Calu3 (cell line): ENCODE measurements around the gene MSI2. TPM values are rescaled to one million over a fixed set of nuclear protein-coding genes. Genes with fewer than 3 reads are reported as not detected.

ENCODE experiments used
- BruUV-seq: library from RNA; stranded (reverse); fragments of 400-500 nt; replicated peaks from 2 replicates; lab custom pipeline; 2021; lab: Mats Ljungman, UMichigan
- CTCF ChIA-PET: fragments of 300-600 bp; sonication (Branson Sonifier 250); formaldehyde crosslinking; loops from one replicate; lab custom pipeline; 2022; ENCODE audit warnings: antibody characterized with exemption; lab: Charles Lee
- DNase-seq: peaks from one replicate; pipeline ENCODE4 v3.0.0; 2022
- H3K27ac Mint-ChIP-seq: one replicate; pipeline ENCODE4 v1.8.0; 2022; ENCODE audit warnings: mixed read lengths; ENCODE audit not compliant: unreplicated experiment
- H3K27me3 Mint-ChIP-seq: one replicate; pipeline ENCODE4 v1.8.0; 2022; ENCODE audit warnings: mixed read lengths; ENCODE audit not compliant: unreplicated experiment
- H3K36me3 Mint-ChIP-seq: one replicate; pipeline ENCODE4 v1.8.0; 2022; ENCODE audit warnings: mild to moderate bottlenecking, moderate library complexity, mixed read lengths; ENCODE audit not compliant: insufficient read depth, unreplicated experiment
- H3K4me1 Mint-ChIP-seq: one replicate; pipeline ENCODE4 v1.8.0; 2022; ENCODE audit warnings: mild to moderate bottlenecking, low read depth, mixed read lengths; ENCODE audit not compliant: unreplicated experiment
- H3K4me3 Mint-ChIP-seq: one replicate; pipeline ENCODE4 v1.8.0; 2022; ENCODE audit warnings: mild to moderate bottlenecking, low read depth, moderate library complexity, mixed read lengths; ENCODE audit not compliant: unreplicated experiment
- H3K9me3 Mint-ChIP-seq: one replicate; pipeline ENCODE4 v1.8.0; 2022; ENCODE audit warnings: low read depth, mixed read lengths; ENCODE audit not compliant: unreplicated experiment
- CTCF ChIP-seq: fragments of 200-600 bp; IDR thresholded peaks from one replicate; pipeline ENCODE4 v1.8.0; 2022; ENCODE audit warnings: antibody characterized with exemption; ENCODE audit not compliant: unreplicated experiment
- intact Hi-C: fragments of 100-400 bp; cut with micrococcal nuclease; formaldehyde crosslinking; loops from one replicate; pipeline ENCODE4 v1.10.0; 2022; ENCODE audit not compliant: unreplicated experiment
- total RNA-seq: library from RNA; stranded (reverse); gene quantifications from 2 replicates; pipeline ENCODE4 v1.2.3, GENCODE V29; 2022

The MSI2 gene
- total RNA-seq, 1 experiment from 2014 or later: 66.4 TPM

GRCh38 chr17:57420734-57421717 is 164.7 kb downstream of the MSI2 start:
- intact Hi-C loops: no loop called here
- H3K27me3 Mint-ChIP-seq: no peaks in the 10 kb centered on the region
- no peaks in the 10 kb centered on the region for H3K9me3 Mint-ChIP-seq
- no peaks in the 10 kb centered on the region for H3K4me1 Mint-ChIP-seq
- H3K36me3 Mint-ChIP-seq: peaks cover 8% of the 10 kb centered on the region
- CTCF ChIA-PET: interaction anchor here (0.5 to 1.5 kb wide), 3 partner anchors 19 to 388 kb away, joined by 4 to 5 read pairs (median 4); no protein-coding TSS in a partner anchor
- no peak for DNase-seq
- H3K27ac Mint-ChIP-seq: no peak overlapping the region
- no TSS peak for BruUV-seq
- H3K4me3 Mint-ChIP-seq: no peak overlapping the region
- no peak for TF ChIP-seq CTCF

GRCh38 chr17:57422574-57423164 is 166.3 kb downstream of the MSI2 start:
- H3K27me3 Mint-ChIP-seq: no peaks in the 10 kb centered on the region
- H3K9me3 Mint-ChIP-seq: no peaks in the 10 kb centered on the region
- DNase-seq: no peak
- H3K27ac Mint-ChIP-seq: no peak overlapping the region
- intact Hi-C loops: no loop called here
- H3K4me1 Mint-ChIP-seq: no peaks in the 10 kb centered on the region
- no peak for TF ChIP-seq CTCF
- H3K36me3 Mint-ChIP-seq: peaks cover 8% of the 10 kb centered on the region
- no peak overlapping the region for H3K4me3 Mint-ChIP-seq
- CTCF ChIA-PET: no interaction called here
- BruUV-seq: no TSS peak

- no peak for DNase-seq
- no peaks in the 10 kb centered on the region for H3K9me3 Mint-ChIP-seq
- H3K27ac Mint-ChIP-seq: no peak overlapping the region
- TF ChIP-seq CTCF: no peak
- H3K27me3 Mint-ChIP-seq: no peaks in the 10 kb centered on the region
- no TSS peak for BruUV-seq
- peaks cover 8% of the 10 kb centered on the region for H3K36me3 Mint-ChIP-seq
- H3K4me1 Mint-ChIP-seq: no peaks in the 10 kb centered on the region
- no peak overlapping the region for H3K4me3 Mint-ChIP-seq
- CTCF ChIA-PET: no interaction called here
- intact Hi-C loops: no loop called here
Measured at GRCh38 chr17:57423541-57423940, 167.2 kb downstream of the MSI2 start.

GRCh38 chr17:57424273-57424672 is 167.9 kb downstream of the MSI2 start:
- intact Hi-C loops: no loop called here
- CTCF ChIA-PET: interaction anchor here (0.6 kb wide), 1 partner anchor 15 kb away, joined by 3 read pairs; no protein-coding TSS in a partner anchor
- Mint-ChIP-seq H3K9me3 (no peaks in the 10 kb centered on the region), H3K27me3 (no peaks in the 10 kb centered on the region), H3K36me3 (peaks cover 8% of the 10 kb centered on the region), H3K4me1 (no peaks in the 10 kb centered on the region), H3K27ac (no peak overlapping the region), H3K4me3 (no peak overlapping the region)
- no peak for TF ChIP-seq CTCF
- no TSS peak for BruUV-seq
- DNase-seq: no peak
